Stimulated activated CD4-positive, alpha-beta T cell treated with anti-CD3 and anti-CD28 coated beads, Interleukin-4, amount 100 ng/mL, for 1 hour (primary cell): ENCODE results near the gene E2F2.
A peak's percentile ranks its signal among the peaks of the same experiment; 100 is the strongest.

ENCODE experiments used
- DNase-seq: peaks from one replicate; pipeline ENCODE4 v3.0.0-alpha.2; 2020

Gene E2F2

GRCh38 chr1:23530747-23531561 lies at the start of gene E2F2:
TSS of gene E2F2 (minus strand) at chr1:23531233. CDS start at chr1:23530793, 440 bp downstream.
- peak; percentile 76 for DNase-seq

GRCh38 chr1:23578997-23579363 lies 47.9 kb upstream of the E2F2 start:
- no peak for DNase-seq

- DNase-seq, result no peak
These were observed 47.4 kb upstream of the E2F2 start for GRCh38 chr1:23578311-23578996.

GRCh38 chr1:23577056-23578004 lies 46.3 kb upstream of the E2F2 start:
- DNase-seq, result no peak

- DNase-seq, result no peak
These were observed 45.5 kb upstream of the E2F2 start for GRCh38 chr1:23576338-23577055.

- no peak for DNase-seq
These were observed 44.3 kb upstream of the E2F2 start for GRCh38 chr1:23575226-23575810.

GRCh38 chr1:23574265-23574754 lies 43.3 kb upstream of the E2F2 start:
- DNase-seq, result no peak

GRCh38 chr1:23573574-23574182 lies 42.6 kb upstream of the E2F2 start:
- DNase-seq, result no peak

- no peak for DNase-seq
These were observed 40.4 kb upstream of the E2F2 start for GRCh38 chr1:23571465-23571864.

GRCh38 chr1:23570001-23570691 lies 39.1 kb upstream of the E2F2 start:
- DNase-seq, result no peak

- DNase-seq, result no peak
These were observed 37.8 kb upstream of the E2F2 start for GRCh38 chr1:23568608-23569383.

GRCh38 chr1:23567996-23568607 lies 37.1 kb upstream of the E2F2 start:
- no peak for DNase-seq

- no peak for DNase-seq
These were observed 36.6 kb upstream of the E2F2 start for GRCh38 chr1:23567629-23567995.

GRCh38 chr1:23566304-23566703 lies 35.3 kb upstream of the E2F2 start:
- DNase-seq, result no peak

GRCh38 chr1:23565776-23566175 lies 34.7 kb upstream of the E2F2 start:
- DNase-seq, result no peak

- no peak for DNase-seq
These were observed 33.6 kb upstream of the E2F2 start for GRCh38 chr1:23564529-23565122.

GRCh38 chr1:23563755-23564374 lies 32.8 kb upstream of the E2F2 start:
- DNase-seq, result no peak

- no peak for DNase-seq
These were observed 32.0 kb upstream of the E2F2 start for GRCh38 chr1:23563003-23563402.
